GM10266 (cell line): ENCODE measurements around the gene GLIS2.

Experiments
- DNase-seq: peaks from one replicate; pipeline ENCODE4 v3.0.0; 2012; ENCODE audit errors: extremely low spot score
- TF ChIP-seq, protein P1 (sequence below): IDR thresholded peaks from 2 replicates; pipeline ENCODE4 v1.5.1; 2012; ENCODE audit warnings: mild to moderate bottlenecking, low read depth; ENCODE audit not compliant: control insufficient read depth, insufficient read depth; ENCODE audit errors: missing control alignments

The GLIS2 gene

DNA sequence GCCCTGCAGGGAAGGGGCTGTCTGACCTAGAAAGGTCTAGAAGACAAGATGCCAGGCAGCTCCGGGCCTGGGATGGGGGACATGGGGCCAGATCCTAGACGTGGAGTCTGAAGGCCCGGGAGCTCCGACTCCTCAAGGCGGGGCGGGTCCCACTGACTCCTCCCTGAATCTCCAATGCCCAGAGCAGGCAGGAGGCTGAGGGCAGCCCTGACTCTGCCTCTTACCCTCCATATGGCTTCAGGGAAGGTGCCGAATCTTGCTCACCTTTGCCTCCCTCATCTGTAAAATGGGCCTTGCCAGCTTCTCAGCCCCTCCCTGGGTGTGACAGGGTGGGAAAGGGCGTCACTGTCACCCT lies 70.6 kb downstream of the GLIS2 start:
- TF ChIP-seq, protein P1, sequence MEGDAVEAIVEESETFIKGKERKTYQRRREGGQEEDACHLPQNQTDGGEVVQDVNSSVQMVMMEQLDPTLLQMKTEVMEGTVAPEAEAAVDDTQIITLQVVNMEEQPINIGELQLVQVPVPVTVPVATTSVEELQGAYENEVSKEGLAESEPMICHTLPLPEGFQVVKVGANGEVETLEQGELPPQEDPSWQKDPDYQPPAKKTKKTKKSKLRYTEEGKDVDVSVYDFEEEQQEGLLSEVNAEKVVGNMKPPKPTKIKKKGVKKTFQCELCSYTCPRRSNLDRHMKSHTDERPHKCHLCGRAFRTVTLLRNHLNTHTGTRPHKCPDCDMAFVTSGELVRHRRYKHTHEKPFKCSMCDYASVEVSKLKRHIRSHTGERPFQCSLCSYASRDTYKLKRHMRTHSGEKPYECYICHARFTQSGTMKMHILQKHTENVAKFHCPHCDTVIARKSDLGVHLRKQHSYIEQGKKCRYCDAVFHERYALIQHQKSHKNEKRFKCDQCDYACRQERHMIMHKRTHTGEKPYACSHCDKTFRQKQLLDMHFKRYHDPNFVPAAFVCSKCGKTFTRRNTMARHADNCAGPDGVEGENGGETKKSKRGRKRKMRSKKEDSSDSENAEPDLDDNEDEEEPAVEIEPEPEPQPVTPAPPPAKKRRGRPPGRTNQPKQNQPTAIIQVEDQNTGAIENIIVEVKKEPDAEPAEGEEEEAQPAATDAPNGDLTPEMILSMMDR: no peak
- DNase-seq: no peak

DNA sequence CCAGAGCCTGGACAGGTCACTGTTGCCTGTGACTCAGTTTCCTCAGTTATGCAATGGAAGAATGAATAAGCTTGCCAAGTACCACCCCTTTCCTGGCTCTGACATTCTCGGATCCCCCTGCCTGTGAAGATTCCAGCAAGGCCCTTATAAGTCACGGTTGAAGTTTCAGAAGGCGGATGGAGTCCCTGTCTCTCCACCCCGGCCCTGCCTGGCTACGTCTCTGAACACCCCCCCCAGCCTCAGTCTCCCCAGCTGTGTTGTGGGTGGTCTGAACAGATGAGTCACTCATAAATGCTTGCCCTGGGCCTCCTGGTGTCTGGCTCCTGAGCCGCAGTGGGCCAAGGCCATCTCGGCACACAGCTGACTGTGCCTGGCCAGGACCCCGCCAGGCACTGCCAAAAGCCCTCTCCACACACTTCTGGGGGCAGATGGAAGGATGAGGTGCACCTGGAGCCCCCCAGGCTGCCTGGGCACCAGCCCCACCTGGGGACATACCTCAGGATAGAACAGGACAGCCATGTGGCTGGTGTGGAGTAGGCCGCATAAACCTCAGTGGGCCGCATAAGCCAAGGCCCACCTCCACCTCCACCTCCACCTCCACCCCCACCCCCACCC lies 71.2 kb downstream of the GLIS2 start:
- TF ChIP-seq, protein P1: no peak
- no peak for DNase-seq

DNA sequence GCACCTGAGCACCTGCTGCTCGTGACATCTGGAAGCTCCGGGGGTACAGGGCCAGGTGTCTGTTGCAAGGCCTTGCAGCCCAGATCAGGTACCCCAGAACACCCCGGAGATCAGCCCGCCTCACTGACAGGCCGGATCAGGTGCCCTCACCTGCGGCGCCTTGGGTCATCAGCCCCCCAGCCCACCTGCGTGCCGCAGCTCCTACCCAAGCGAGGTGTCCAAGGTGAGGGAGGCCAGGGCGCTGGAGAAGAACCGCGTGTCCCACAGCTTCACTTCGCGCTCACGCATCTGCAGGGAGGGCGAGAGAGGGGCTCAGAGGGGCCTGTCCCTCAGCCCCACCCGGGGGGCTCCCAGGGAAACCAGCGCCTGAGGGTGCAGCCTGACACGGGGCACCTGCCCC lies 71.9 kb downstream of the GLIS2 start:
- TF ChIP-seq, protein P1: no peak
- no peak for DNase-seq

DNA sequence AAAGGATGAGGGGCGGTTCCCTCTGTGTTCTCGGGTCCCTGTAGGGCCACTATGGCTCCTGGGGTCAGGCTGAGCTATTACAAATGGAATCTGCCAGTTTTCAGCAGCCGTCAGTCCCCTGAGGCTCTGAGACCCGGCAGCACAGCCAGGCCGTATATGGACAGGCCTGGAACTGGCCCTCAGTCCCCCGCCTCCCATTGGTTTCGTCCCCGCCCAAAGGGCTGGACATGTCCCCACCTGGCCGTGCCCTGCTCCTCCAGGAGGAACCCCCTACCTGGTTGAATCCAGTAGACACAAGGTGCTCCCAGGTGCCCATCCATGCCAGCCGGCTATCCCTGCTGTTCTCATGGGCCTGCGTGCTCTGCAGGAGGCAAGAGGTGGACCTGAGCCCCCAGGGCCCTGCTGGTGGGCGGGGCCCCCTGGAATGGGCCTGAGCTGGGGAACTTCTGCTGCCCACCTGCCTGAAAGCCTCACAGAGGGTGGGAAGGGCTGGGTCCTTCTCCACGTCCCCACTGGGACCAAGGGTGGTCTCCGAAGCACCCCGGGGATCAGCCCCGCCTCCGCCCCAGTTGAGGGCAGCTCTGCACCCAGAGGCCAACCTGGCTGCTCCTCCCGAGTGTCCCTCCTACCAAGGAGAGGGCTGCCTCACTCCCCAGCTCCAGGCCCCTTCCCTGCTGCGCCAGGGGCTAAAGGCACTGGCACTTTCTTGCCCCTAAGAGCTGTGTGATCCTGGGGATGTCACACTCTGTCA lies 72.6 kb downstream of the GLIS2 start:
- DNase-seq: no peak
- TF ChIP-seq, protein P1: no peak
